GM12872 (cell line): Measurements from ENCODE around the gene ROCK2.

Source experiments
- CTCF ChIP-seq: IDR thresholded peaks from 3 replicates; pipeline ENCODE4 v1.5.1; 2011; ENCODE audit warnings: low read depth, mild to moderate bottlenecking, low read length, moderate library complexity; ENCODE audit not compliant: insufficient read depth

ROCK2 gene

GRCh38 chr2:11336189-11336588 lies 8.2 kb downstream of the ROCK2 start:
- no peak for TF ChIP-seq CTCF

DNA sequence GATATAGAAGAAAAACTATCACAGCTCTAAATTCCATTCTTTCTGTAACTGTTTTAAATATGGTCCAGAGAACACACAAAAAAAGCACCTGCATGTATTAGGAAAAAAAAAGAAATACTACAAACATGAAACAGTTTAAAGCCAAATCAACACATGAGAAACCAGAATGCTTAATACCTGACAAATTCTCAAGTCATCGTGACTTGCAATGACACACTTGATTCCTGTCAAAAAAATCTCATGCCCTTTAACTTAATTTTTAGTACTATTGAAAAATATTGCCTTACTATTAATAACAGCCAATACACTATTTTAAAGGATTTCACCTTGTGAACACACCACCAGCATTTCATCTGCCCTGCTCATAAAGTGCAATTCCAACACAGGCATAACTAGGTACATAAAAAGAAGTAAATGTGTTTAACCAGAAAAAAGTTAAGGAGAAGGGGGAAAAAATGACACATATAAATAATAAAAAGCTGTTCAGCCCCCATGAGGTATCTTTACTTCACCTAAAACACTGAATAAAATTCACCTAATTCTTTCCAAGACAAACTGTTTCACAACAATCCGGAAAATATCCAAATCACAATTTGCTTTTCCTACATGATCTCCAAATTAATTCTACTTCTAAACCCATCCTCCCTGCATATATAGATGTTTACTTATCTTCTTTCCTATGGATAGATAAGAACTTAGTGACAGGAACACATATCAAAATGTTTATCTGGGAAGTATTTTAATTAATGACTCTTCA lies 10.8 kb downstream of the ROCK2 start:
- TF ChIP-seq CTCF = no peak

DNA sequence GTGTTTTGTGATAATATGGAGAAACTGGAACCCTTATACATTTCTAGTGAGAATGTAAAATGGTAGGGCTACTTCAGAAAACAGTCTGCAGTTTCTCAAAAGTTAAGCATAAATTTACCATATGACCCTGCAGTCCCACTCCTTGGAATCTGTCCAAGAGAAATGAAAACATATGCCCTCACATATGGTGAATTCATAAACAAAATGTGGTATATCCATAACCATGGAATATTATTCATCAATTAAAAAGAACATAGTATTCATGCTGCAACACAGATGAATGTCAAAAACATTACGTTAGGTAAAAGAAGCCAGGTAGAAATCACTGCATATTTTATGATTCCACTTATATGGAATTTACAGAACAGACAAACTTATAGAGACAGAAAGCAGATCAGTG lies 11.8 kb downstream of the ROCK2 start:
- no peak for TF ChIP-seq CTCF

- TF ChIP-seq CTCF = no peak
These were observed 13.8 kb downstream of the ROCK2 start for GRCh38 chr2:11330457-11331142.

DNA sequence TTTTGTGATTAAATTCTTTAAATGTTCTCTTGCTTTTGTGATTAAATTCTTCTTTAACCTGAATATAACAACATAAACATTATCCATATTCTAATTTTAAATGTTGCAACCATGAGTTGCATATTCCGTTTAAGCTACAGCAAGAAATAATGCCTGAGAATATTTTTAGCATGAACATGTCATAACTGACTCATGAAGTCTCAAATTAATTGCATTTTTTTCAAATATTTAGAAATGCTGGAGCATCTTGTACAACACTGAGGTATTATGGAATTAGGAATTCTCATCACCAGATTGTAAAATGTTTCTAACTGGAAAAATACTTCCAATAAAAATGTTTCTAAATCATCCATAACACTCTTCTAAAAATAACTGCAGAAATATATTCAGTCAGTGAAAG lies 14.7 kb downstream of the ROCK2 start:
- TF ChIP-seq CTCF = no peak

- no peak for TF ChIP-seq CTCF
These were observed 16.6 kb downstream of the ROCK2 start for GRCh38 chr2:11327871-11328270.

- no peak for TF ChIP-seq CTCF
These were observed 17.7 kb downstream of the ROCK2 start for GRCh38 chr2:11326677-11327211.
